Activated CD4-positive, alpha-beta T cell treated with anti-CD3 and anti-CD28 coated beads for 1 hour (primary cell): ENCODE measurements around the gene GLUD2.
"Not testable (repeated sequence)": the region's sequence is repeated elsewhere in the genome, so short reads cannot be mapped to it uniquely, and the experiment has no call there.

Source experiments
- DNase-seq: peaks from one replicate; pipeline ENCODE4 v3.0.0-alpha.2; 2020

Gene GLUD2

DNA sequence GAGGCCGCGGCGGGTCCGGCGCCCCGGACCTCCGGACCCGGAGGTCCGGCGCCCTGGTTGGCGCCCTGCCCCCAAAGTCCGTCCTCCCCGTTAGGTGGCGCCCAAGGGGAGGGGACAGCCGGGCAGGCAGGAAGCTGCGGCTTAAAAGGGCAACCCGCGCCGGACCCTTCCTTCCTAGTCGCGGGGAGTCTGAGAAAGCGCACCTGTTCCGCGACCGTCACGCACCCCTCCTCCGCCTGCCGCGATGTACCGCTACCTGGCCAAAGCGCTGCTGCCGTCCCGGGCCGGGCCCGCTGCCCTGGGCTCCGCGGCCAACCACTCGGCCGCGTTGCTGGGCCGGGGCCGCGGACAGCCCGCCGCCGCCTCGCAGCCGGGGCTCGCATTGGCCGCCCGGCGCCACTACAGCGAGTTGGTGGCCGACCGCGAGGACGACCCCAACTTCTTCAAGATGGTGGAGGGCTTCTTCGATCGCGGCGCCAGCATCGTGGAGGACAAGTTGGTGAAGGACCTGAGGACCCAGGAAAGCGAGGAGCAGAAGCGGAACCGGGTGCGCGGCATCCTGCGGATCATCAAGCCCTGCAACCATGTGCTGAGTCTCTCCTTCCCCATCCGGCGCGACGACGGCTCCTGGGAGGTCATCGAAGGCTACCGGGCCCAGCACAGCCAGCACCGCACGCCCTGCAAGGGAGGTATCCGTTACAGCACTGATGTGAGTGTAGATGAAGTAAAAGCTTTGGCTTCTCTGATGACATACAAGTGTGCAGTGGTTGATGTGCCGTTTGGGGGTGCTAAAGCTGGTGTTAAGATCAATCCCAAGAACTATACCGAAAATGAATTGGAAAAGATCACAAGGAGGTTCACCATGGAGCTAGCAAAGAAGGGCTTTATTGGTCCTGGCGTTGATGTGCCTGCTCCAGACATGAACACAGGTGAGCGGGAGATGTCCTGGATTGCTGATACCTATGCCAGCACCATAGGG lies at the start of gene GLUD2:
TSS of gene GLUD2 (plus strand) at position 170 of the 979 bp plus-strand sequence. CDS start at position 245, 75 bp downstream.
- not testable (repeated sequence) for DNase-seq

DNA sequence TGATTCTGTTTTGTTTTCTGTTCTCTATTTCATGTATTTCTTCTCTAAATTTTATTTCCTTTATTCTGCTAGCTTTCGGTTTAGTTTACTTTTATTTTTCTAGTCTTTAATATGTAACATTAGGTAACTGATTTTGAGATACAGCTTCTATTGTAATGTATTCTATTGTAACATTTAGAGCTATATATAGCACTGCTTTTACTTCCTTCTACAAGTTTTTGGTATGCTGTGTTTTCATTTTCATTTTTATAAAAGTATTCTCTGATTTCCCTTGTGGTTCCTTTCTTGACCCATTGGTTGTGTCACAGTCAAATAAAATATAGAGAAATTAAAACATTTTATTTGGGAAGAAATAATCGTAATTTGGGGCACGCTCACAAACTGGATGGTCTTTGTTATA lies 48.0 kb upstream of the GLUD2 start:
- DNase-seq = no peak

DNA sequence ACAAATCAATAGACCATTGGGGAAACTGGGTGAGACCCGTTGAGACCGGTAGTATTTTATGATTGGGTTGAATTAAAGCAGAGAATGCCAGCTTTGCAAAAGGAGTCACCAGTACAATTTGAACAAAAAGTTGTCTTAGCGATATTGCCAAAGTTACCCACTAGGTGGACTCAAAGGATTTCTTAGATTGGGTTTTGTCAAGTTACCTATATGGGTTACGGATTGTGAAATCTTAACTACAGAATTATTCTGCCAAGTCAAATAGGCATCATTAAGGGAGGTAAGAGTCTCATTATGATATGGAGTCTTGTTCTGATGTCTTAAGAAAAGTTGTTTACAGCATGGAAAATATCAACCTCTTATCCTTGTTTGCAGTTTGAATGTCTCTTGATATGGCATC lies 46.8 kb upstream of the GLUD2 start:
- no peak for DNase-seq

DNA sequence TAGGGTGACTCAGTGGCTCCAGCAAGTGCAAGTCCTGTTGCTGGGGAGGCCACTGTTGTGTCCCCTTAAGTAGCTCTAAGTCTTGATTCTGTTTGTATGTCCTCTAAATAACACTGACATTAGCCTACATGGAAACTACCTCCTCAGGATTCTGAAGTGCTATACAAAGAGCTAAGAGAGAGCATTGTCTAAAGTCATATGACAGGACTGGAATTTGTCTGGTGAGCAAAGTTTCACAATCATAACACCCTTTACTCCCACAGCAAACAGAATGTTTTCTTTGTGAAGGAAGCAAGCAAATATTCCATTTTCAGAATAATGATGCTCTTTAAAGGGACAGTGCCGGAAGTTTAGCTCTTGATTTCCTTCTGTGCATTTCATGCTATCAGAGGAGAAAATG lies 38.5 kb upstream of the GLUD2 start:
- DNase-seq = no peak

DNA sequence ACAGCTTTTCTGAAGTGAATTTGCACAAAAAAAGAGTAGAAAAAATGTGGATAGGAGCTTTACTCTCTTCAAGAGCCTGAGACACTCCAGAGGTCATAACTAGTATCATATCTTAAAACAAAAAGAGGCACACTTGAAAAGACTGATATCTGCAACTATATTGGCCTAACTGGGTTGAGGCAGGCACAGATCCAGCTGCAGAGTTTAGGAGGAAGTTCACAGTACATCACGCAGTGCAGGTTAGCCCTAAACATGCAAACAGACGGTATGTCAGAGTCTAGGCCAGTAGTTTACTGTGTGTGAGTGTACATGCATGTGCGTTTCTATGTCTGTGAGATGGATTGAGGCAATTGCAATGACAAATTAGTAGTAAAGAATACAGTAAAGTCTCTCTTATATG lies 37.6 kb upstream of the GLUD2 start:
- DNase-seq = no peak

DNA sequence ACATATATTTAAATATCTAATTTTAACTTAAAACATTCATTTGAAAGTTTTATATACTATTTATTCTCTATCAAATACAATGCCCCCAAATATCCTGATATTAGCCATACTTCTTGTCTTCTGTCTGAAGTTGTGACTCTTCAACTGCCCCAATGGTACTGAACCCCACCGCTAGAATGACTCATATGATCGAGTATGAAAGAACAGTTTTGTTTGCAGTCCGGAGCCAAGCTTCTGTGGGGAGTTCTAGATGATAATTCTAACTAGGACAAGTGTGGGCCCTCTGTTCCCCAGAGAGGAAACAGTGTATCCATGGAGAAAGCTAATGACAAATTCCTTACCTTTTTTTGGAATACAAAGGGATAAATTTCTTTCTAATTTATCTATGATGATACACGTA lies 37.2 kb upstream of the GLUD2 start:
- DNase-seq = no peak

DNA sequence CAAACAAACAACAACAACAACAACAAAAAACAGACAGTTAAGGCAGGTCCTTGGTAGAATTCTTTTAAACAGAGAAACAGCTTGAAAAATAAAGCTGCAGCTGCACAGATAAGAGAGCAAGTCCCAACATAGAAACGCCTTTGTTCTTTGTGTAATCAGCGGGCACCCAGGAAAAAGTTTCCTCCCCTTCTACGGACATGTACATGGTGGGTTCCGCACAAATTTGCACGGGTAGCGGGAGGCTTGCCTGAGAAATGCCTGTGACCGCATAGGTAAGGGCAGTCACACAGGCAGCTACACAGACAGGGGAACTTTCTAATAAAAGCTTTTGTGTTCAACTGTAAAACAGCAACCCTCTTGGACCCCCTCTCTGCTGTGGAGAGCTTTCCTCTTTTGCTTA lies 36.2 kb upstream of the GLUD2 start:
- DNase-seq = no peak

DNA sequence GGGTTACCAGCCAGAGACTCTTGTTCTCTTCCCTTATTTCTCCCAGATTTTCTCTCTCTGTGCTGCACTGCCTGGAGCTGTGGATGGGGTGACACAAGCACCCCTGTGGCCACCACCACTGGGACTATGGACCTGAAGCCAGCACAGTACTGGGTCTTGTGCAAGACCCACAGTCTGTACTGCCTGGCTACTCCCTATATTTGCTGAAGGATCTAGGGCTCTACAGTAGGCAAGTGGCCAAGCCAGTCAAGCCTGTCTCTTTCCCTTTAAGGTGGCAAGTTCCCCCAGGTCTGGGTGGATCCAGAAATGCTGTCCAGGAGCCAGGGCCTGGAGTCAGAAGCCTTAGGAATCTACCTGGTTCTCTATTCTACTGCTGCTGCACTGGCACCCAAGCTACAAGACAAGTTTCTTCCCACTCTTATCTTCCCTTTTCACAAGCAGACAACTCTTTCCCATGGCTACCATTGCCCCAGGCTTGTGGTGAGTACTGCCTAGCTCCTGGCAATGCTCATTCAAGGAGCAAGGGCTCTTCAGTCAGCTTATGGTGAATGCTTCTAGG lies 33.4 kb upstream of the GLUD2 start:
- DNase-seq = no peak

DNA sequence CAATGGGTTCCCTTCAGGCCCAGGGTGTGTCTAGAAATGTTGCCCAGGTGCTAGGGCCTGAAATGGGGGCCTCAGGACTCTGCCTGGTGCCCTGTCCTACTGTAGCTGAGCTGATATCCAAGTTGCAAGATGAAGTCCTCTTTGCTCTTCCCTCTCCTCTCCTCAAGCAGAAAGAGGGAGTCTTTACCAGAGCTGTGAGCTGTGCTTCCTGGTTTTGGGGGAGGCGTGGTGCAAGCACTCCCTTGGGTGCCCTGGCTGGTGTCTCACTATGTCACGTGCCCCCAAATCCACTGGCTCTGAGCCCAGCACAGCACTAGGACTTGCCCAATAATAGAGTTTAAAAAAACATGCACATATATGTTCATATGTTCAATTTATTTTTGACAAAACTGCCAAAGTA lies 32.6 kb upstream of the GLUD2 start:
- no peak for DNase-seq

DNA sequence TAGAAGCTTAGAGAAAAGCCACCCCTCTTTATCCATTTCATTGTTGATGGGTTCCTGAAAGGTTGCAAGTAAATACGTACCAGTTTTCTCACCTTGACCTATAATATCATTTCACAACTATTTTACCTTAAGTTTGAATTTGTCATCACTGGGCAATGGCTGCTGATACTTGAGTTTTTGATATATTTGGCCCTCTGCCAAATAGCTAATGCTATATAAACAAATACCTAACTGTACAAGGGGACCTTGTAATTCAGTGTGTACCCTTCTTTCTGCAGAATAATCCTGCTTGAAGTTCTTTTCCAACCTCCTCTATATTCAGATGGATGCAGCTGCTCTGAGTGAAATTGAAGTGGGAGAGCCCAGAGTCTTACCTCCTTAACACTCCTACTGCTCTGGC lies 19.0 kb upstream of the GLUD2 start:
- no peak for DNase-seq

DNA sequence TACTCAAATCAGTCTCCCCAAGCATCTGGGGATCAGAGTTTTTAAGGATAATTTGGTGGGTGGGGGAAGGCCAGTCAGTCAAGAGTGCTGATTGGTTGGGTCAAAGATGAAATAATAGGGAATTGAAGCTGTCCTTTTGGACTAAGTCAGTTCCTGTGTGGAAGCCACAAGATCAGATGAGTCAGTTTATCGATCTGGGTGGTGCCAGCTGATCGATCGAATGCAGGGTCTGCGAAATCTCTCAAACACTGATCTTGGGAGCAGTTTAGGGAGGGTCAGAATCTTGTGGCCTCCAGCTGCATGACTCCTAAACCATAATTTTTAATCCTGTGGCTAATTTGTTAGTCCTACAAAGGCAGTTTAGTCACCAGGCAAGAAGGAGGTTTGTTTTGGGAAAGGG lies 17.3 kb upstream of the GLUD2 start:
- no peak for DNase-seq

DNA sequence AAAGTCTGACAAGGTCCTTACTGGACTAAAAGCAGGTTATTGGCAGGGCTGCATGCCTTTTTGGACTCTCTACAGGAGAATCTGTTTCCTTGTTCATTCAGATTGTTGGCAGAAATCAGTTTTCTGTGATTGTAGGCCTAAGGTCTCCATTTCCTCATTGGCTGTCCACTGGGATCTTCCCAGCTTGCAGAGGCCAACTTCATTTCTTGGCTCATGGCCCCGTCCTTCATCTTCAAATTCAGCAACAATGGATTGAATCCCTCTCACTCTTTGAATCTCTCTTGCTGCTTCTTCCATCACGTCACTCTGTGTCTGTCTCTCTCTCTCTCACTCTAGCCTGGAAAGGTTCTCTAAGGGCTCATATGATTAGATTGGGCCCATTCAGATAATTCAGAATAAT lies 14.9 kb upstream of the GLUD2 start:
- no peak for DNase-seq

DNA sequence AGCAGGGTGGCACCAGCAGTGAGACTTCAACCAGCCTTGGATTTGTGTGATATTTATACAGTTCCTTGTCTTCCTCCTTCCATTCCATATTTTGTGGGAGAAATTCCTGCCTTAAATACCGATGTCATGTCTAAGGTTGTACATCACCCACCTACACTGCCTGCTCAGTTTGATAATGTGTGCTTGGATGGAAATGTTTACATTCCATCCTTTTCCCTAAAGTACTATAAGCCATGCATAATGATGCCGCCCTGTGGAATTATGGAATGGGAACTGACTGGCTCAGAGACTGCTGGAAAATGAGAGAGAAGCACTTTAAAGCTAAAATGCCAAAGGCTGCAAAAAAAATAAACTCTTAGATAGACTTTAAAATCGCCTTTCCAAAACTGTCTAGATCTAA lies 11.3 kb upstream of the GLUD2 start:
- no peak for DNase-seq

DNA sequence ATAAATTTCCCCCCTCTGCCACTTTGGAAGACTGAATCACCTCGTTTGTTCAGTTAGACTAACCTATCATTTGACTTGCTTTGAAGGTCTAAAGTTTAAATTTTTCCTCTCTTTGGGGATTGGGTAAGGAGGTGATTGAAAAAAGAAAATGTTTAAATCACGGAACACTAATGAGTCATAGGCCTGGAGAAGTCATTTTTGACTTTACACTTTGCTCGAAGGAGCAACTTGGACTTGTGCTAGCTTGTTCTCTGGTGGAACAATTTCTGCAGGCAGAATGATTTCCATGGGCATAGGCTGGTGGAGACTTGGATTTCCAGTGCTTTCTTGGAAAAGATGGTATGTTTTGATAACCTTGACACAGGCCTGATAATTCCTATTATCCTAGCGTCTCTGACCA lies 10.5 kb upstream of the GLUD2 start:
- DNase-seq = no peak

DNA sequence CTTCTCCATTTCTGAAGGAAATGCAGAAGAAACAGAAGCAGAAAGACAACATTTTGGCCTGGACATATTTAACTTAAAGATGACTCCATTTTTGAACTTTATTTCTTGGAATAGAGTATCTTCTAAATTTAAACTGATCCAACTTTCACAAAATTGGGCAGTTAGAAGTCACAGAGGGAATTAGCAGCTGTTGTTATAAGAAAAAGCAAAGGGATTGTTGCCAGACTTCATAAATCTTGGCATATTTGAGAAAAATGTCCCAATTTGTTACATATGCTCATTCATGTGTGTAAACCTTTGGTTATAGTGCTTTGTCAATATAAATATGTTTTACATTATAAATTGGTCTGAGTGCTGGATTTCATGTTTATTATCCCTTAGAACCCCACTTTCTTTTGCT lies 3.4 kb downstream of the GLUD2 start:
- no peak for DNase-seq

DNA sequence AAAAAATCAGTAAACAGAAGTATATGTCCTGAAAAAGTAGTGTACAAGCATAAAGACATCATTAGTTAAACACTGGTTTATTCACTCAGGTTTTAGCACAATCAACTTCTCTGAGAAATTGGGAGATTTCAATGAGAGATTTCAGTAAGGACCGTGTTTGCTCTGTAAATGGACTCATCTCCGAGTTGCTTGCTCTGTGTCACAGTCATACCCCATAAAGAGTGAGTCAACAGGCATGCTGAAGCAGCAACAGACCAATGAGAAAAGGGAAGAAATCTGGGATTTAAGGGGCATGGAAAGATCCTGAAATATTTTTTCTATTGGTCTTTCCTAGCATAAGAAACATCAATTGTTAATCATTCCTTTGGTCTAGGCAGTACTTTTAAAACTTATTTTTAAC lies 4.7 kb downstream of the GLUD2 start:
- no peak for DNase-seq

DNA sequence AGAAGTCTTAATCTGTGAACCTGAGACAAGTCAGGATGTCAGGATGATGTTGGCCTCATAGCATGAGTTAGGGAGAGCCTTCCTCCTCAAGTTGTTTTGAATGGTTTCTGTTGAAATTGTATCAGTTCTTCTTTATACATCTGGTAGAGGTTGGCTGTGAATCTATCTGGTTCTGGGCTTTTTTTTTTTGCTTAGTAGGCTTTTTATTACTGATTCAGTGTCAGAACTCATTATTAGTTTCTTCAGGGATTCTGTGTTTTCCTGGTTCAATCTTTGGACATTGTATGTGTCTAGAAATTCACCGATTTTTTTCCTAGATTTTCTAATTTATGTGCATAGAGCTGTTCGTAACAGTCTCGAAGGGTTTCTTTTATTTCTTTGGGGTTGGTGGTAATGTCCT lies 14.9 kb downstream of the GLUD2 start:
- DNase-seq = no peak

DNA sequence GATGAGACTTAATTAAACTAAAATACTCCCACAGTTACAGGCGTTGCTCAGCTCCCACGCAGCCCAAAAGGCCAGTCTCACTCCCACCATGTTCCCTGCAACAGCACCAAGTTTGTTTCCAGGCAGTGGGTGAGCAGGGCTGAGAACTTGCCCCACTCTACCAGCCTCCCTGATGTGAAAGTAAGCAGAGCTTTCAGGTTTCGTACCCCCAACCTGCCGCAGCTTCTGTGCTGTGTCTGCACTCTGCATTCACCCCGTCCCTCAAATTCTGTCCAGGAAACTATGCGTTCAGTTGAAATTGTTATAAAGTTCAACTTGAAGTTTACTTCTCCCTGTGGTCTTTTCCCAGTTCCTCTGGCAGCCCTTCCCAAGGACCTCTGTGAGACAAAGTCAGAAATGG lies 17.2 kb downstream of the GLUD2 start:
- no peak for DNase-seq

DNA sequence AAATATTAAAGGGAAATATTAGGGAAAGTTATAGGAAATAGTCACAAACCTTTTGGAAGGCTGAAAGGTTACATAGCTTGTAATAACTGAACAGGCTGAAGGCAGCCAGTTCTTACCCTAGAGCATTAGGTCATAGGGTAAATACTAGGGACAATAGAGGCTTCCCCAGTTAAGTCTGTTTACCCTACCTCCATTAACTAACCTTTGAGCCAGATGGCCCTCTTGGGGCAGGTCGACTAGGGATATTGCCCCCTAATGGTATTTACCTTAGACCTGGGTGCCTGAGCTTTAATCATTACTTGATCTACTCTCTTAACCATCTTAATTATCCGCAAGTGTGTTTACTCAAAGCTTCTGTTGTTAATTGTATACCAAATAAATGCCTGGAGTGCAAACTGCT lies 36.8 kb downstream of the GLUD2 start:
- DNase-seq = not testable (repeated sequence)

DNA sequence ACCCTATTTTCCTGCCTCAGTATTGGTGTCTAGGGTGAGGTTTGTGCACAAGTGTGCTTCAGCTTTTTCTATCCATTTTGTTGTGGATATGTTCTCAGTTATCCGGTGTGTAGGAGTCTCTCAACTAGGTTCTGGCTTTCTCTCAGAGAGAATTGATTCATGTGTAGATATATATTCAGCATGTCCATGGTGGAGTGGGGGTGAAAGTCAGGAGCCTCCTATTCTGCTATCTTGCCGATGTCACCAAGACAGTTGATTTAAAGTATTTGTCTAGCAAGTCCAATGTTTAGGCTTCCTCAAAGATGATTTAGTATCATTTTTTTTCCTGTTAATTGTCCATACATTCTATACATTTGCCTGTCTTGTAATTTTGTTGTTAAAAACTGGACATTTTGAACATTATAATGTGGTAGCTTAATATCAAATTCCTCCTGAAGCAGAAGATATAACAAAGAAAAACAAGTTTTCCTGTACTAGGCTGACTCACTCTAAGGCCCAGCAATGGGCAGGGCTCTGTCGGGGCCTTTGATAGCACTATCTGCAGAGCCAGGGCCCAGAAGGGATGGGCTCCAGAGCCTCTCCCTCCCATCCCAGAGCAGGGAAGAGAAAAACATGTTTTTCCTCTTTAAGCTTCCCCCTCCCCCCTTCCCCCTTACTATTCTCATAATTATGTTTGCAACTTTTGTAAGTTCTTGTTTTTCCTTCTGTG lies 37.6 kb downstream of the GLUD2 start:
- no peak for DNase-seq

DNA sequence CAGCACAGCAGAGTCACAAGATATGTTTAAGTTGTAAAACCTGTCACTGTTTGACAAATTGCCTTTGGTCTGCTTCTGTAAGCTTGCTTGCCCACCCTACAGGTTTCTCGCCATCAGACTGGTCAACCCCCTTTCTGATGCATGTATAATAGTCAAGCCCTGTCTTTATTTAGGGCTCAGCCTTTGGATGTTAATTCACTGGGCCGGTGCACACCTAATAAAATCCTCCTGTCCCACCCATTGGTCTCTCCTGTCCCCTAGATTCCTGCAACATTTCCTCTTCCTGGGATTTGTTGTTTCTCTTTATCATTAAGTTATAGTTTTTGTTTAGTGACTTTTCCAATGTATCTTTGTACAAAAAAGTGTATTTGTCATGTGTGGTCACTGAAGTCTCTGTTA lies 38.2 kb downstream of the GLUD2 start:
- DNase-seq = no peak

DNA sequence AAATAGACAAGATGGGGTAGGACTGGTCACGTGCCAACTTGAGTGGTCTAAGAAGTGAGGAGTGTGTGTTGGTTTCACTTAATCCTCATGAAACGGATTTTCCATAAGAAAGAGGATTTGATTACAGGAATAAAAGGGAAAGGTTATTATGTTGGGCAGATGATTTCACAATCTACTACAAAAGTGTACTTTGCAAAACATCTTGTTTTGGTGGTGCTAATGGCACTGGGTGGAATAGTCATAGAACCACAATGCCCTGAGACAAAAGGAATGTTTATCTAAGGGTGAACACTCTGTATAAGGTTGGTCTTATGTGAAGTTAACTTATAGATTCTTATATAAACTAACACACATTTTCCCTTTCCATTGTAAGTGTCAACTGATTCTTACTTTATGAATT lies 45.6 kb downstream of the GLUD2 start:
- no peak for DNase-seq
